Activated CD8-positive, alpha-beta memory T cell treated with anti-CD3 and anti-CD28 coated beads, Interleukin-2, amount 50 U/mL, for 1 hour (primary cell): ENCODE measurements around the gene STPG4.

Experiments
- DNase-seq: peaks from one replicate; pipeline ENCODE4 v3.0.0-alpha.2; 2020; ENCODE audit errors: extremely low read depth

Gene STPG4

GRCh38 chr2:47087051-47087450, 68.1 kb downstream of the STPG4 start:
- no peak for DNase-seq

DNA sequence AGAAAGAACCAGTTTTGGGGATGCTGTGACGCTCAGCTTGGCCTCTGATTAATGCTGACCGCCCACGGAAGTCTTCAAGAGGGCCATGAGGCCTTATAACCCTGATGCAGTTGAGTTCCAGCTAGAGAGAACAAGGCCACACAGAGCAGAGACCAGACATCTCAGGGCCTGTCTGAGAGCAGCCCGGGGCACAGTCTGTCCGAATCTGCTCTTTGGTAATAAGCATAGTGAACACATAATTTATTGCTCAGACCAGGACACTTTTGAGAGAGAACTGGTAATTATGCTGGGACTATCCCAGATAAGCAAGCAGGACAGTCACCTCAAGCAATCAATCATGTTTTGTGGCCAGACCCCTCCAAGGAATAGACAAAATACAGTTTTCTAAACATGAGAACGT, 68.5 kb downstream of the STPG4 start:
- no peak for DNase-seq

- no peak for DNase-seq
Measured at GRCh38 chr2:47086054-47086471, 69.0 kb downstream of the STPG4 start.

DNA sequence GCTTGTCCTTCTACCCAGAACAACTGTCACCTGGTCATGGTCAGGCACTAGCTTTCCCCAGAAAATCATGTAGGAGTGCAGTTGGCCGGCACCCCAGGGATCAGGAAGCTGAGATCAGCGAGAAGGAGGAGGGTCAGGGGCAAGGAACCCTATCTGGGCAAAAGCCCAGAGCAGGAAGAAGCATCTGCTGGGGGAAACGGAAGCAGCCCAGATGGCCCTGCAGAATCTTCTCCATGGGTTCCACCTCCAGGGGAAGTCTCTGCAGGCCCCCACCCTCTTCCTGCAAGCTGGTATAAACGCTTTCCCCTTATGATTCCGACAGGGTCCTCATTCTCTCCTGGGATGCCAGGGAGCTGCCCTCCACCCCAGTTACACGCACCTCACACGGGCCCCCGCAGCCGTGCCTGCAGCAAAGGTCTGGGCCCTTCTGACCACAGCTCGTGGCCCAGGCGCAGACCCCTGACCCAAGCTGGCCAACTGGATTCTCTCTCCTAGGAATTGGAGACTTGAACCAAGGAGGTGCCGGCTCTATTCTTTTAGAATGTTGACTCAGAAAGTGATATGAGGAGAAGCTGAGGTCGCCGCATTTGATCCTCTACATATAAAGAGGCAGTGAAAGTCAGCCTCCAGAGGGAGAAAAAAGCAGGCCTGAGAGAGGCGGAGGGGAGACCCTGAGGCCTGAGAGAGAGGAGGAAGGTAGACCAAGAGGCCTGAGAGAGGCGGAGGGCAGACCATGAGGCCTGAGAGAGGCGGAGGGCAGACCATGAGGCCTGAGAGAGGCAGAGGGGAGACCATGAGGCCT, 71.0 kb downstream of the STPG4 start:
- DNase-seq: no peak

- DNase-seq: no peak
Measured at GRCh38 chr2:47083485-47083884, 71.6 kb downstream of the STPG4 start.

- DNase-seq: no peak
Measured at GRCh38 chr2:47083005-47083404, 72.1 kb downstream of the STPG4 start.

- DNase-seq: no peak
Measured at GRCh38 chr2:47080888-47081301, 74.2 kb downstream of the STPG4 start.

DNA sequence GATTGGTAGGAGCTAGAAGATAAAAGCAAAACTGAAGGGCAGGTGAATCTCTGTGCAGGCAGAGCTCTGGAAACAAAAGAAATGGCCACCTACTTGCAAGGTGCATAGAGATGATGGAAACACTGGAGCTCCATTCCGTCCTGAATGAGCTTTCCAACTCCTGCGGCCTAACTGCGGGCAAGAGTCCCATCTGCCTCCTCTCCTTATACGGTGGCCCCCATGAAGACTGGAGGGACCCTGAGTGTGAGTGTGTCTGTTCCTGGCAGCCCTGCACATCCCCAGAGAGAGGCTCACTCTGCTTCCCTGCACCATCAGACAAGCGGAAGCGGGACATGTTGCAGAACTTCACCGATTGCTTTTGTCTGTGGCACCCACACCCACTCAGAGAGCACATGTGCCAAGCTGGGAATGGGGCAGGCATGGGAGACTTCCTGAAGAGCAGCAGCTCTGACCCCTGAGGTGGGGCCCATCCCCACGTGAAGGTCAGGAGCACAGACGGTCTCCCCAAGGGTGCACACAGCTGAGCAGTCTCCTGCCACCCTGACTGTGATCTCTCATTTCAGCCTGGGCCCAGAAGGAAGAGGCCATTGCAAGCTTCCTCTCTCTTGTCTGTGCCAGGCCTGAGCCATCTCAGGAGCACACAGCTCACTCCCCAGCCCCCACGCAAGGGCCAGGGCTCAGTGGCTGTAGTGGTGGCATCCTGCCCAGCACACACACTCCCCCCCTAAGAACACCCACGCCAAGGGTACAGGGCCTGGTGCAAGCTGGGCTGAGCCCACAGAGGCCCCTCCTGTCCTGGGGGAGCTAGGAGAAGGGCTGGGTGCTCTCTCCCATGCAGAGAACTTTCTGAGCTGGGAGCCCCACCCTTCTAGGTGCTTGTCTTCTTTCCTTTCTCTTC, 75.3 kb downstream of the STPG4 start:
- DNase-seq: no peak

- no peak for DNase-seq
Measured at GRCh38 chr2:47078541-47079482, 76.3 kb downstream of the STPG4 start.

GRCh38 chr2:47077442-47078117, 77.5 kb downstream of the STPG4 start:
- DNase-seq: no peak

GRCh38 chr2:47076586-47077441, 78.3 kb downstream of the STPG4 start:
- no peak for DNase-seq

GRCh38 chr2:47076126-47076506, 79.0 kb downstream of the STPG4 start:
- DNase-seq: no peak

- no peak for DNase-seq
Measured at GRCh38 chr2:47075361-47076125, 79.6 kb downstream of the STPG4 start.

- DNase-seq: no peak
Measured at GRCh38 chr2:47074691-47075090, 80.4 kb downstream of the STPG4 start.

GRCh38 chr2:47073641-47074040, 81.5 kb downstream of the STPG4 start:
- no peak for DNase-seq

DNA sequence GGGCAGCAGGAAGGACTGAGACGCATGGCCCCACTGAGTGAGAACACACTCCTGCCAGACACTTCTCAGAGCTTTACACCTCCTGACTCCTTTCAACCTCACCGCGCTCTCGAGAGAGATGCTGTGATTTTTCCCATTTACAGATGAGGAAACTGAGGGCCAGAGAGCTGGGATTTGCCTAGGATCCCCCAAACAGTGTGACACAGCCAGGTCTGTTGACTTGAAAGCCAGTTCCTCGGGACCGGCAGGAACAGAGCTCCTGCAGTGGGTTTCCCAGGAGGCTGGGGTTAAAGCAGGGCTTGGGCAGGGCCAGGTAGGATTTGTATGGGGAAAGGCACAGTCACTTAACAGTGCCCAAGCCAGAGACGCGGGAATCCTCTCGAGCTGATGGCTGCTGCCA, 81.9 kb downstream of the STPG4 start:
- DNase-seq: no peak

DNA sequence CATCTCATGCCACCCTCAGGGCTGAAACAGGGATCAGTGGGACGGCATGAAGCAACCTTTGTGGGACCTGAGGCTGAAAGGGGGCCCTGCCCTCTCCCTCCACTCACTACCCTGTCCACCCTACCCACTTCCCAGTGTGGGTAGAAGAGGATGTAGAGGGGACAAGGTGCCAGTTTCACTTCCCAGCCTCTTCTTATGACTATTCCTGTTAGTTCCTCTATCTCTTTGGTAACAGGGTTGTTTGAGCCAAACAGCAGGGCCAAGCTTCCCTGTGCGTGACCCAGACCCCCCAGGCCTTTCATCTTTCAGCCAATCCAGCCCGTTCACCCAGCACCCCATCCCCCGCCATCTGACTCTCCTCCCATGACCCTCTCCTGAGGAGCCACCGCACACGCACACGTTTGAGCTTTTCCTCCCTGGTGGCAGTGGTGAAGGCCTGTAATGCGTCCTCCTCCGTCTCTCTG, 82.3 kb downstream of the STPG4 start:
- no peak for DNase-seq

DNA sequence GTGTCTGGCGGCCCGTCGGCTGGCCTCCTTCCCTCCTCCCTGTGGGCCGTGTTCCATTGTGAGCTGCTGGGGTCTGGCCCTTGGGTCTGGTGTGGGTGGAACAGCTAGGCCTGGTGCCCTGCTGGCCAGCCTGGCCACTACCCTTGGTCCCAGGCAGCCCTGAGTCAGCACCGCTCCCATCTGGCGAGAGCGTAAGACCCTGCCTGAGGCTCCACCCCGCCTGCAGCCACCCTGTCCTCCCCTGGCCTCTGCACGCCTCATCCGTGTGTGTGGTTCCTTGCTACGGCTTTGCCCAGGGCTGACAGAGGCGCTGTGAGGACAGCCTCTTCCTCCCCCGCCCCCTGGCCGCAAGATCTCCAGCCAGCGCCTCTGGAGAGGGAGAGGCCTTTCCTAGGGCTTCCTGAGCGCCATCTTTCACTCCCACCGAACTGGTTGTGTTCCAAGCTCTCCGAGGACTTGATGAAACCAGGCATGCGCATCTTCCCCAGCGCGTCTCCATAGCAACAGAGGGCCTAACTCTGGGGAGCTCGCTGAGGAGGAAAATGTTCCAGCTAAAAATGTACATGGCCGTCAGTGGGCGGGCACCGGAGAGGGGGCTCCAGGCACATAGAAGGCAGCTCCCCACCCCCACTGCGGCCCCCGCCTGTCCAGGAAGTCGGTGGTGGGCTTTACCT, 83.0 kb downstream of the STPG4 start:
- no peak for DNase-seq
